Esophagus muscularis mucosa (tissue), 3 donors: Measurements from ENCODE around the gene GRK4.

Experiments used
- CTCF ChIP-seq, 3 experiments: fragments of 200-600 bp in 2 of 3; fragments of 450-650 bp in 1 of 3; sonication (generic) in 2 of 3; IDR thresholded peaks; one replicate each; pipeline ENCODE4 v1.5.1; 2017 to 2019; ENCODE audit warnings: antibody characterized with exemption in 3 of 3, mild to moderate bottlenecking in 2 of 3, moderate library complexity in 1 of 3
- POLR2A ChIP-seq: fragments of 450-650 bp; IDR thresholded peaks from one replicate; pipeline ENCODE4 v1.6.1; 2017; ENCODE audit warnings: antibody characterized with exemption, moderate library complexity, mild to moderate bottlenecking, low read depth

DNA sequence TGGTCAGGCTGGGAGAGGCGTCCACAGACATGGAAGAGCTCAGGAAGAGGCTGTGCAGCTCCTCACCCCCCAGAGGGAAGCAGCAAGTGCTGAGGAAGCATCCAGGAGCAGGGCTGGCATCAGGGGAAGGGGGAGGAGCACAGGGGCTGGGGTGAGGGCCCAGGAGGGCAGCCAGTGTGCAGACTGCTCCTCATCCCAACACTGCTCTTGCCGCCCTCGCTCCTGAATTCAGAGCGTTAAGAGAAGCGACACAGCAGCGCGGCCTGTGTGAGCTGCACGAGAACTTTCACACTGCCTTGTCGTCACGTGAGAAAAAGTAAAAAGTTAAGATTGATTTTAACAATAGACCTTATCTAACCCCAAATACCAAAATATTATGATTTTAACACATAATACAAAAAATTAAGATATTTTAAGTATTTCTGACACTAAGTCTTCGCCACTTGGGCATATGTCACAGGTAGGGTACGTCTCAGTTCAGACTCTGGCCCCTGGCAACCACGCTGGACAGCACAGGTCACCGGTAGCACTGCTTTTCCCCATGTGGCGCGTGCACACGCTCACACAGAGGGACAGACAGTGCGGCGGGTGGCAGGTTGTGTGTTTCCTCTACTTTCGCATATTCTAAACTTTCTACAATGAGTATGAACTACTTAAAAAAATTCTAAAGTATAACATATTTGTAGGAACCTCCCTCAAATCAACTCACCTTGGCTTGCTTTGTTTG, 19.8 kb upstream of the GRK4 start:
- TF ChIP-seq CTCF (IDR thresholded peaks at IDR 0.05), result no peak
- TF ChIP-seq POLR2A, result no peak
